Panc1 (cell line): ENCODE results near the gene RAB11FIP5. TPM values are rescaled to one million over a fixed set of nuclear protein-coding genes. Genes with fewer than 3 reads are reported as not detected.

Source experiments
- ATAC-seq: fragments of 200-7000 bp; cut with Tn5 transposase; 2 replicates; pipeline ENCODE4 v1.9.1; 2020; ENCODE audit warnings: mild to moderate bottlenecking, moderate library complexity
- BruUV-seq: library from RNA; stranded (reverse); fragments of 400-500 nt; replicated peaks from 2 replicates; lab custom pipeline; 2021; lab: Mats Ljungman, UMichigan
- CTCF ChIA-PET: fragments of 300-600 bp; sonication (Branson Sonifier 250); formaldehyde crosslinking; loops from one replicate; lab custom pipeline; 2022; ENCODE audit warnings: antibody characterized with exemption; lab: Charles Lee
- POLR2A ChIA-PET: fragments of 300-600 bp; sonication (Branson Sonifier 250); formaldehyde crosslinking; loops from one replicate; lab custom pipeline; 2022; ENCODE audit warnings: antibody characterized with exemption; lab: Charles Lee
- DNase-seq: peaks from one replicate; pipeline ENCODE4 v3.0.0-alpha.2; 2010; ENCODE audit warnings: low read depth, low spot score
- H3K27ac ChIP-seq: 2 replicates; pipeline ENCODE4 v1.5.1; 2011; ENCODE audit warnings: mild to moderate bottlenecking, low read length, inconsistent platforms
- H3K27me3 ChIP-seq: fragments of 200-500 bp; sonication (Bioruptor generic); 2 replicates; pipeline ENCODE4 v1.6.0; 2014; ENCODE audit warnings: low read length, inconsistent platforms; ENCODE audit not compliant: control insufficient read depth, insufficient read depth
- H3K36me3 ChIP-seq: fragments of 200-500 bp; sonication (Bioruptor generic); 2 replicates; pipeline ENCODE4 v1.5.1; 2014; ENCODE audit warnings: inconsistent platforms, mild to moderate bottlenecking, low read length, moderate library complexity; ENCODE audit not compliant: control insufficient read depth, insufficient read depth
- H3K4me1 ChIP-seq: 2 replicates; pipeline ENCODE4 v1.5.1; 2011; ENCODE audit warnings: inconsistent platforms, mild to moderate bottlenecking, low read length, moderate library complexity; ENCODE audit not compliant: control insufficient read depth, insufficient read depth
- H3K4me3 ChIP-seq, 2 experiments: 2 replicates each; pipeline ENCODE4 v1.5.1; 2011 to 2012; ENCODE audit warnings: low read depth in 2 of 2, low read length in 2 of 2, mild to moderate bottlenecking in 2 of 2, inconsistent platforms in 1 of 2, moderate library complexity in 1 of 2
- H3K9me3 ChIP-seq: fragments of 200-500 bp; sonication (Bioruptor generic); 2 replicates; pipeline ENCODE4 v1.5.1; 2014; ENCODE audit warnings: low read depth, mild to moderate bottlenecking, inconsistent platforms, low read length, moderate library complexity; ENCODE audit not compliant: control insufficient read depth, insufficient read depth
- POLR2AphosphoS5 ChIP-seq: IDR thresholded peaks from 2 replicates; pipeline ENCODE4 v1.6.1; 2012; ENCODE audit warnings: mild to moderate bottlenecking, low read depth, low read length, moderate library complexity
- REST ChIP-seq, 2 experiments: IDR thresholded peaks; 2 replicates each; pipeline ENCODE4 v1.6.1; 2011 to 2012; ENCODE audit warnings: low read depth in 2 of 2, control low read depth in 1 of 2, low read length in 1 of 2, mild to moderate bottlenecking in 1 of 2, moderate library complexity in 1 of 2; ENCODE audit not compliant: insufficient read depth in 1 of 2
- SIN3A ChIP-seq: IDR thresholded peaks from 2 replicates; pipeline ENCODE4 v1.6.1; 2012; ENCODE audit warnings: low read depth, mild to moderate bottlenecking, low read length, moderate library complexity, borderline replicate concordance; ENCODE audit not compliant: insufficient read depth
- TCF7L2 ChIP-seq: IDR thresholded peaks from 2 replicates; pipeline ENCODE4 v1.6.1; 2011; ENCODE audit warnings: mild to moderate bottlenecking, low read depth, low read length, inconsistent platforms
- in situ Hi-C: cut with HindIII; loops from 2 replicates; pipeline ENCODE4 v1.10.0; 2016; ENCODE audit warnings: low sequenced_read_pairs, low pct_unique_long_range_greater_than_20kb
- intact Hi-C: fragments of 100-400 bp; cut with micrococcal nuclease; formaldehyde crosslinking; loops from one replicate; pipeline ENCODE4 v1.10.0; 2022; ENCODE audit not compliant: unreplicated experiment
- total RNA-seq: library from RNA; stranded (reverse); gene quantifications from one replicate; pipeline ENCODE4 v1.2.1, GENCODE V29; 2021; ENCODE audit not compliant: unreplicated experiment
- TF ChIP-seq, protein P1 (sequence below): fragments of 450-650 bp; IDR thresholded peaks from 2 replicates; pipeline ENCODE4 v1.5.1; 2017; ENCODE audit warnings: mild to moderate bottlenecking

Gene RAB11FIP5
- total RNA-seq, 1 experiment from 2014 or later = 27.3 TPM

- ChIA-PET CTCF (no interaction called here), POLR2A (no interaction called here)
- no peaks in the 10 kb centered on the region for H3K27me3 ChIP-seq
- no TSS peak for BruUV-seq
- H3K27ac ChIP-seq = no peak overlapping the region
- ATAC-seq (no peak), DNase-seq (no peak)
- intact Hi-C loops = no loop called here
- no peaks in the 10 kb centered on the region for H3K36me3 ChIP-seq
- H3K9me3 ChIP-seq = no peaks in the 10 kb centered on the region
- H3K4me3 ChIP-seq = no peak overlapping the region
- in situ Hi-C loops = no loop called here
- TF ChIP-seq SIN3A (no peak), REST (IDR thresholded peaks at IDR 0.05; ENCODE audit: insufficient read depth in 1 of 2, low read depth in 2 of 2, low read length in 1 of 2) (no peak), TCF7L2 (no peak), POLR2AphosphoS5 (no peak)
- TF ChIP-seq, protein P1, sequence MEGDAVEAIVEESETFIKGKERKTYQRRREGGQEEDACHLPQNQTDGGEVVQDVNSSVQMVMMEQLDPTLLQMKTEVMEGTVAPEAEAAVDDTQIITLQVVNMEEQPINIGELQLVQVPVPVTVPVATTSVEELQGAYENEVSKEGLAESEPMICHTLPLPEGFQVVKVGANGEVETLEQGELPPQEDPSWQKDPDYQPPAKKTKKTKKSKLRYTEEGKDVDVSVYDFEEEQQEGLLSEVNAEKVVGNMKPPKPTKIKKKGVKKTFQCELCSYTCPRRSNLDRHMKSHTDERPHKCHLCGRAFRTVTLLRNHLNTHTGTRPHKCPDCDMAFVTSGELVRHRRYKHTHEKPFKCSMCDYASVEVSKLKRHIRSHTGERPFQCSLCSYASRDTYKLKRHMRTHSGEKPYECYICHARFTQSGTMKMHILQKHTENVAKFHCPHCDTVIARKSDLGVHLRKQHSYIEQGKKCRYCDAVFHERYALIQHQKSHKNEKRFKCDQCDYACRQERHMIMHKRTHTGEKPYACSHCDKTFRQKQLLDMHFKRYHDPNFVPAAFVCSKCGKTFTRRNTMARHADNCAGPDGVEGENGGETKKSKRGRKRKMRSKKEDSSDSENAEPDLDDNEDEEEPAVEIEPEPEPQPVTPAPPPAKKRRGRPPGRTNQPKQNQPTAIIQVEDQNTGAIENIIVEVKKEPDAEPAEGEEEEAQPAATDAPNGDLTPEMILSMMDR = no peak
- no peaks in the 10 kb centered on the region for H3K4me1 ChIP-seq
Measured at GRCh38 chr2:73091164-73091563, 21.6 kb downstream of the RAB11FIP5 start.

- intact Hi-C loops (no loop called here), in situ Hi-C loops (no loop called here)
- ChIA-PET CTCF (no interaction called here), POLR2A (no interaction called here)
- no peaks in the 10 kb centered on the region for H3K9me3 ChIP-seq
- no peak overlapping the region for H3K4me3 ChIP-seq
- peak; percentile 60 for DNase-seq
- H3K27ac ChIP-seq = no peak overlapping the region
- no peak for ATAC-seq
- H3K4me1 ChIP-seq = no peaks in the 10 kb centered on the region
- H3K36me3 ChIP-seq = no peaks in the 10 kb centered on the region
- no TSS peak for BruUV-seq
- H3K27me3 ChIP-seq = no peaks in the 10 kb centered on the region
- TF ChIP-seq TCF7L2 (no peak), POLR2AphosphoS5 (no peak), REST (IDR thresholded peaks at IDR 0.05; ENCODE audit: insufficient read depth in 1 of 2, low read depth in 2 of 2, low read length in 1 of 2) (no peak), SIN3A (no peak)
- TF ChIP-seq, protein P1 = no peak
Measured at GRCh38 chr2:73089270-73090030, 23.3 kb downstream of the RAB11FIP5 start.
